ENCODE results near the gene CELF4.

The CELF4 gene

DNA sequence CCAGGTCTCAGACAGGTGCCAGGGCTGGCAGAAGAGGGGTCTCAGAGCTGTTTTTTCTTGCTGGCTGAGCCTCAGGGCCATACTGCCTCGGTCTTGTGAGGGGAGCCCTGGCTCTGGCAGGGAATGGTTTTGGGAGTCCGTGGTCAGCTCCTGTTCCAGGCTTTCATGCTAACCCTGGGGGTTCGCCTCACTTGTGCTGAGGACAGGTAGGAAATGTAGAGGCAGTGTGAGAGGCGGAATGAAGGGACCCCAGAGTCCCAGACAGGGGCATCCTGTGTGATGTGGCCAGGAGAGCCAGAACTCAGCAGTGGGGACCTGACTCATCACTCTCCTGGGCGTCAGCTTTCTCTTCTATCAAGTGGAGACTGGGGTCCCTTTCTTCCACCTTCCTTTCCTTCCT, 5.7 kb upstream of the CELF4 start:
- DNase-seq, result no peak

GRCh38 chr18:37570336-37570930, 4.8 kb upstream of the CELF4 start:
- no peak for DNase-seq

GRCh38 chr18:37568671-37569070, 3.1 kb upstream of the CELF4 start:
- DNase-seq, result no peak

DNA sequence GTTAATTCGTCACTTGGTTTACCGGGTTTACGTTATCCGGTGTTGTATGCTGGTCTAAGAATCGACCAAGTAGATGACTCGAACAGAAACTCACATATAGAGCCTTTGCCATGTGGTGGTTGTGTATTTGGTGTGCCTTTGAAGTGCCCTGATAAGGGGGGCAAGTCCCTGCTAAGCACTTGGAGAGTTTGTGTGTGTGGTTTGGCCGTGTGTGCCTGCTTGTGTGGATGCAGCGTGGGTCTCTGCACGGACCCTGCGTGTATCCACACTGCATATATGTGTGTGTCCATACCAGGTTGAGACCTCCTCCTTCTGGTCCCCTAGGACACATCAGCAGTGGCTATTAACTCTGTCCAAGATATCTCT, 2.4 kb upstream of the CELF4 start:
- no peak for DNase-seq

DNA sequence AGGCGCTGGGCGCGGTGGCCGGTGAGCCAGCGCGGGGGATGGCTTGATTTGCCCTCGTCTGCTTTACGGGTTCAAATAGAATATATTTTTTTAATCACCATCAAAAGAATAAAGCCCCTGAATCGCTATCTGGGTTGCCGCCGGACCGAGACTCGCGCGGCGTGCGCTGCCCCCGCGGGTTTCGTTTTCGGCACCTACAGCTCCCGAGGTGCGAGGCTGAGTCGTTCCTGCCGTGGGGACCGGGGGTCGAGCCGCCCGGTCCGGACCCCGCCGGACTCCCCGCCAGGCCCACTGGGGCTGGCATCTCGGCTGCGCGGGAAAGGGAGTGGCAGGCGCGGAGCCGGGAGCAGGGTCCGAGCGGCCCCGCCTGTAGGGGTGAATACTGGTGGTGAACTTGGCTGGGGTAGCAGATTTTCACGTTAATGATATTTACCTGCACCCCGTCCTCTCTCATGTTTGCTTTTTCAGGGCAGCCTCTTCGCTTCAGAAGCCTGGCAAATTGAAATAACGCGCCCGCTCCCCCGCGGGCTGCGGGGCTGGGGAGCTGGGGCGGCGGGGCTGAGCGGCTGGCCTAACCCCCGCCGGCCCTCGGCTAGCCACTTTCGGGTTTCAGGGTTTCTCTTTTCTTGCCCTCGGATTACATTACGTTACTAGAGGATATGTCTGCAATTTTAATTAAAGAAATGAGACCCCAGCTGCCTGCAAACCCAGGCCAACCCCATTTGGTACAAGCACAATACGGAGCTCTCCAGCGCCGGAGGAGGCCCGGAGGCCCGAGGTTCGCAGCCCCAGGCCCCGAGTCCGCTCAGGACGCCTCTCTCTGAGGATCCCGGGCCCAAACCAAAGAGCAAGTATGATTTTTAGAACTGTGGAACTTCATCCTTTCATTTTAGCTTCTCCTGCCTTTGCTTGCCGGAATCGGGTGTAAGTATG, 1.7 kb upstream of the CELF4 start:
- no peak for DNase-seq

- no peak for DNase-seq
These were observed 972 bp upstream of the CELF4 start for GRCh38 chr18:37566479-37567060.

DNA sequence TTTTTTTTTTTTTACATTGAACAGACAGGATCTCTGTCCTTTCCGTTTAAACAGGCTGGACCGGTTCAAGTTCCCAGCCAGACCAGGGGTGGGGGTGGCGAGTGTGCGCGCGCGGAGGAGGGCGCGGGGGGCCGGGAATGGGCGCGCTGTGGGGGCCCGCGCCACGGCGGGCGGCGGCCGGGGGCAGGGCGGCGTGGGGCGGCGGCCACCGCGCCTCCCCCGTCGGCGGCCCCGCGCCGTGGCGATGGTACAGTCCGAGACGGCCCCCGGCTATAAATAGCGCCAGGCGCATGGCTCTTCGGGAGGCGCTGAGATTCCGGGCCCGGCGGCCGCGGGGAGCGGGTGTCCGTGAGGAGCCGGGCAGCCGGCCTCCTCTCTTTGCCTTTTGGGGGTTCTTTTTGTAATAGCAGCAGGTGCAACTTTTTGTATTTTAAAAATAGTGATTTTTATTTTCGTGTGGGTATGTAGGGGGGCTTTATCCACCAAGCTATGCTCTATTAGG, 430 bp upstream of the CELF4 start:
- peak; percentile 69 for DNase-seq

GRCh38 chr18:37564711-37565100, 892 bp downstream of the CELF4 start:
- peak; percentile 85 for DNase-seq

DNA sequence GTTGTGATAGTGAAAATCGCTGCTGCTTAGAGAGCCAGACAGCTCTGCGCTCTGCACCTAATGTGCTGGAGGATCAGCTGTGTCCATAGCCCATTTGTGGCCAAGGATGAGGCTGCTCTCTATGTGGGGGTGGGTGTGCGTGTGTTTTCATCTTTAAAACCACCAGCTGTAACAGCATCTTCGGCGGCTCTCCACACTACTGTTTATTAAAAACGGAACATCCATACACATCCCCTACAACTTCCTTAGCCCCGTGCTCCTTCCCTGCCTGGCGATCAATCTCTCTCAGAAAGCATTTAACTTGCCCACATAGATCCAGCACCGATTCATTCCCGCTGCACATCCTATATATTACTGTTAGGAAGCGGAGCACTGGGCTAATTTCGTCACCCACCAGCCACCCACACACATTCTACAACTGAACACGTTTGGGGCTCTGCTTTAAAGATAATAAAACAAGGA, 1.6 kb downstream of the CELF4 start:
- no peak for DNase-seq

DNA sequence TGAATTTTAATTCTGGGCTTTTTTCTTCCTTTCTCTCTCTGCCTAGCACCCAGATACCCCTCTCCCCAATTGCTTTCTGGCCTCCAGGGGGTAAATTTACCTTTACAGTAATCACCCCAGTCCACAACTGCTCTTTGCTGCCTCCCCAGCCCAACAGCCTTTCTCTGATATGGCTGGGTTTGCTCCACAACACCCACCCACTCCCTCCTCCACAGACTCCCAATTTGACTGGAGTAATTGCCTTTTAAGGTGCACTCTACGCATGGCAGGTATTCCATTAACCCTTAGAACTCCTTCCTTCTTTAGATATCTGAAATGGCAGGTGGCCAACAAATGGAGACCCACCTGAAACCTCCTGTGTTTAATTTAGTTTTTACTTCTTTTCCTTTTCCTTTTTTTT, 3.6 kb downstream of the CELF4 start:
- DNase-seq, result no peak

GRCh38 chr18:37560003-37560402, 5.6 kb downstream of the CELF4 start:
- DNase-seq, result no peak

- no peak for DNase-seq
These were observed 6.4 kb downstream of the CELF4 start for GRCh38 chr18:37559194-37559593.

DNA sequence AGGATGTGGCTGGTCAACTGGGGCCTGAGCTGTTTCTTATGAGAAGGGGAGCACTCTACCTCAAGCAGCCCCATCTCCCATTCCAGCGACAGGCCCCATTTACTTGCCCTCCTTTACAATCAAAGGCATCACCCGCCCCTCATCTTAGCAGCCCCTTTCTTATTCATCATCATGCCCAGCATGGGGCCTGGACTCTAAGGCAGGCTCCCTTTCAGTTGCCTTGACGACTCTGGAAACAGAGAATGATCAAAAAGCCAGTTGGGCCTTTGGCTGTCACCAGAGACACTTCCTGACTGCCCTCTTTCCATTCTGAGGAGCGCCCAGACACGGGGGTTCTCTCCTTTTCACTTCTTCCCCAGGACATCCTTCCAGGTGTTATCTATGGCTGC, 11.2 kb downstream of the CELF4 start:
- DNase-seq, result no peak

DNA sequence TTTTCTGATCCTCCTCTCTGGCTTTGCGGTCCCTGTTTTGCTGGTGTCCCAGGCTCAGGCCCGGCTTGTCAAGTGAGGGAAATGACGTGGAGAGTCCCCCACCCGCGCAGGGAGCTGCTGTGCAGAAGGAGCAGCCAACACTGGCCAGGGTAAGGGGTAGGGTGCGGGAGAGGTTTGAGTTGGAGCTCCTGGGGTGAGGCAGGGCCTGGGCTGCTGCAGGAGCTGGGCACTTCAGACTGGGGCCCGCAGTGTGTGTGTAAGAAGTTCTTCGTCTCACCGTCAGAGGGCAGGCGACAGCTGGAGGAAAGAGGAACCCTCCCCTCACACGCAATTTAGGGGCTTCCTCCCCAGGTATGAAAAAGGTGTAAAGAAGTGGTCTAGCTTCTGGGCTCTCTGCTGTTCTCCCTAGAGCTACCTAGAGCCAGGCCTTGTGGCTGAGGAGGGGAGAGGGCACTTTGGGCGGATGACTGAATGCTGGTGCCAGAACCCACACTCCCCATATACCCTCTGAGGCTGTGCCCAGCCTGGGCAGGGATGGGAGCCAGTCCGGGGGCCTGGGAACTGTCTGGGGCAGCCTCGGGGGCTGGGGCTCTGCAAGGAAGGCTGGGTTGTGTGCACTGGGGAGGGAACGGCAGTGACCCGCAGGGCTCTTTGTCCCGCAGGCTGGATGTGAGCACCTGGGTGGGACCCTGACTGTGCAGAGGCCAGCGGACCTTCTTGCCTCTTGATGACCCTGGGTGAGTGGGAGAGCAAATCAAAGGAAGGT, 11.8 kb downstream of the CELF4 start:
- DNase-seq, result no peak

DNA sequence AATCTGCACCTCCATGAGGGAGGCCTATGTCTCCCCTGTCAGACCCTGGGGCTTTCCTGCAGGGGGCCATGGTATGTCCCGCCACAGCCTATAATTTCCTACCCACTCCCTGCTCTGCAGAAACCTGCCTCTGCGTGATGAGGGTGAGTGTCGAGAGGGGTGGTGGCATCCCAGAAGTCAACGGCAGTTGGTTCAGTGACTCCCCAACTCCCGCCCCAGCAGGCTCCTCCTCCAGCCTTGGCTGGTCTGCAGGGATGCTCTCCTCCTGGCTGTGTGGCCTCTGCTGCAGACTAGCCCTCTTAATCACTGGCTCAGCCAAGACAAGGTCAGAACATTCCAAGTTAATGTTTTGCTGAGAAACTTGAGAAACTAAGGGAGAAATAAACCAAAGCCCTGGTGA, 13.3 kb downstream of the CELF4 start:
- DNase-seq, result no peak

DNA sequence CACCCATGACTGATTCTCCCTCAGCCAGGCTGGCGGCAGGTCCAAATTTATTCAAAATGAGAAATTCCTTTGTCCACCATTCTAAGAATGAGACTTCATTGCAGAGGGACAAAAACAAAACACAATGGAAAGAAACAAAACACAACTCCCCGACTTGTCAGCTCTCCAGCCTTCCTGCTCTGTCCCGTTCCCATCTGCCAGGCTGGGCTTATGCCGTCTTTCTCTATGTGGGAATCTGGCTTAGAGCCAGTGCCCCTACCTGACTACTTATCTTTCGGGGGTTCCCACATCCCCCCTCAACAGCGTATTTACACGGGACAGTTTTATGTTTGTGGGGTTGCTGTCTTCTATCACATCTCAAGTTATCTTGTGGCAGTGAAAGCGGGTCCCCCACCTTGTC, 13.8 kb downstream of the CELF4 start:
- DNase-seq, result no peak

DNA sequence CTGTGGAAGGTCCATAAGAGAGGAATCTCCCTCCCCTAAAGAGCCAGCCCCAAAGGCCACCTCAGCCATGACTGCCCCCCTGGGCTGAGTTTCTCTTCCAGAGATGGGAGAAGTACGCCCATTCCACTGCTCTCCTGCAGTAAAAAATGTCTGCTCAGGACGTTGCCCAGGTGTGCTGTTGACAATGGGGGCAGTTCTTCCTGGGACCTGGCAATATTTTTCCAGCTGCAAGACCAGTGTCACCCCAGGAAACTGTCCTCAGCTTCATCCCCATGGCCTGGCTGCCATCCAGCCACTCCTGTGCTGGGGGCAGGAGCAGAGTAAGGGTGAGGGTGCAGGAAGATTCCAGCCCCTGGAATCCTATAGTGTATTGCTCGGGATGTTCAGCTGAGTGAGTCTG, 14.3 kb downstream of the CELF4 start:
- DNase-seq, result no peak

- no peak for DNase-seq
These were observed 15.3 kb downstream of the CELF4 start for GRCh38 chr18:37550118-37550875.

DNA sequence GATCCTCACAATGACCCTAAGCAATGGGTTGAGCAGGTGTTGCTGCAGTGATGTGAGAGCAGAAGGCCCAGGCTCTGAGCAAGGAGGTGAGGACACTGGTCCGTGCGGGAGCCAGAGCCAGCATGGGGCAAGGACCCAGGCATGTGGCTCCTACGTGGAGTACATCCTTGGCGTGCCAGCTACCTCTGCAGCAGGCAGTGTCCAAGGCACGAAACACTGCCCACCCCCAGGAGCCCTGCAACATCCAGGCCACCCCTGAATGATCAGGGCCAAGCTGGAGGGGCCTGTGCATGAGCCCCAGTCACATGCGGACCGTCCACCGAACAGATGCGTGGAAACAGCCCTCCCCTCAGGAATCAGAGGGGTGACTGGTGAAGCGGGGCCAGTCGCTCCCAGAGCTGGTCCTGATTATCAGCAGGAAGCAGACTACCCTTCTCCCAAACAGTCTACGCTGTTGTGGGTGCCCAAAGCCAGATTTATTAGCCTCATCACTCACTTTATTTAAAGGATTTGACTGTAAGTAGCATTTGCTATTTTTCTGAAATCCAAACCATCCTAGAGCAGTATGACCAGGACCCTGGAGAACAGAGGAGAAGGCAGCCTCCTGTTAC, 16.8 kb downstream of the CELF4 start:
- no peak for DNase-seq

GRCh38 chr18:37547196-37547827, 18.3 kb downstream of the CELF4 start:
- peak; percentile 59 for DNase-seq

DNA sequence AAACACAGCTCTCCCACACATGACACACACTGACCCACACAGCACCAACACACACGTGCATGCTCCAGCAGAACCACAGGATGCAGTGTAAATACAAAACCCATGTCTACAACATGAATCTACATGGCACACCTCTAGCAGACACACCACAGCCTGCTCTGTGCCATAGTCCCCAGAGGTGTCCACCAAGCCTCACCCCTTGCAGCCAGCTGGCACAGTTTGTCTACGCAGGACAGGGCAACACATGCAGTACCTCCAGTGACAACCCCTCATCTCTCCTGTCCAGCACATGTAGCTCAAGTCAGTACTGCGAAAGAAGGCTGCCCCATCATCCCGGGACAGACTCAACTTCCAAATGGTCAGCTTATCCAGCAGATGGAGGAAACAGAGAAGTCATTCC, 18.9 kb downstream of the CELF4 start:
- no peak for DNase-seq

- DNase-seq, result no peak
These were observed 19.4 kb downstream of the CELF4 start for GRCh38 chr18:37546272-37546537.

Data from right hindlimb (tissue), 1 donor.